ENCODE data around the gene SLC4A2.
"Not testable (repeated sequence)": the region's sequence is repeated elsewhere in the genome, so short reads cannot be mapped to it uniquely, and the experiment has no call there.

The SLC4A2 gene

GRCh38 chr7:151025924-151026671, 33.3 kb upstream of the SLC4A2 start:
- no peak for DNase-seq (ENCODE audit: low spot score)

GRCh38 chr7:151026771-151027727, 32.3 kb upstream of the SLC4A2 start:
- not testable (repeated sequence) for DNase-seq (ENCODE audit: low spot score)

GRCh38 chr7:151027728-151028130, 31.7 kb upstream of the SLC4A2 start:
- DNase-seq (ENCODE audit: low spot score) = not testable (repeated sequence)

- peak; percentile 99 for DNase-seq (ENCODE audit: low spot score)
Observed at GRCh38 chr7:151028131-151028947, 31.1 kb upstream of the SLC4A2 start, which contains the start of gene ABCB8. TSS of gene ABCB8 (plus strand) at chr7:151028450. CDS start at chr7:151028516, 66 bp downstream.

- DNase-seq (ENCODE audit: low spot score) = no peak
Observed at GRCh38 chr7:151028948-151029501, 30.4 kb upstream of the SLC4A2 start.

- DNase-seq (ENCODE audit: low spot score) = no peak
Observed at GRCh38 chr7:151031011-151031410, 28.4 kb upstream of the SLC4A2 start.

GRCh38 chr7:151032936-151033863, 26.2 kb upstream of the SLC4A2 start:
- no peak for DNase-seq (ENCODE audit: low spot score)

- DNase-seq (ENCODE audit: low spot score) = no peak
Observed at GRCh38 chr7:151033864-151034249, 25.5 kb upstream of the SLC4A2 start.

GRCh38 chr7:151034312-151035025, 24.9 kb upstream of the SLC4A2 start:
- DNase-seq (ENCODE audit: low spot score) = no peak

- DNase-seq (ENCODE audit: low spot score) = no peak
Observed at GRCh38 chr7:151035026-151035717, 24.2 kb upstream of the SLC4A2 start.

- DNase-seq (ENCODE audit: low spot score) = no peak
Observed at GRCh38 chr7:151035902-151036301, 23.5 kb upstream of the SLC4A2 start.

- DNase-seq (ENCODE audit: low spot score) = peak; percentile 45
Observed at GRCh38 chr7:151038951-151039849, 20.2 kb upstream of the SLC4A2 start.

GRCh38 chr7:151039850-151040548, 19.4 kb upstream of the SLC4A2 start:
- peak; percentile 47 for DNase-seq (ENCODE audit: low spot score)

GRCh38 chr7:151040616-151041375, 18.6 kb upstream of the SLC4A2 start:
- DNase-seq (ENCODE audit: low spot score) = no peak

GRCh38 chr7:151043449-151043848, 15.9 kb upstream of the SLC4A2 start:
- DNase-seq (ENCODE audit: low spot score) = not testable (repeated sequence)

- no peak for DNase-seq (ENCODE audit: low spot score)
Observed at GRCh38 chr7:151043959-151044358, 15.4 kb upstream of the SLC4A2 start.

All from SK-N-DZ (cell line).